Measurements from ENCODE around the gene GFRA4.

GFRA4 gene

DNA sequence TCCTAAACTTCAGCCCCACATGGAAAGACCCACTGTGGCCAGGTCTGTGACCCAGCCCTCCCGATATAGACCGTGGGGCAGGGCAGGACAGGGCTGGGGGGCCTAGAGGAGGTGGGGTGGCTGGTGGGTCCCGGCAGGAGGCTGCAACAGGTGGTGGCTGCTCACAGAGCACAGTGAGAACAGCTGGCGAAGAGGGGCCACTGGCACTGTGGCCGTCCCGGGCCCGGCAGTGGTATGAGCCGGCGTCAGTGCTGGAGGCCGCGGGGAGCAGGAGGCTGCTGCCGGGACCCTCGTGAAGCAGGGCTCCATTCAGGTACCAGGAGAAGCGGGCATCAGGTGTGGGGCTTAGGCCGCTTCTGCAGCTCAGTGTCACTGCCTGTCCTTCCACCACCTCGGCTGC is 35.8 kb upstream of the GFRA4 start:
- no peak overlapping the region for H3K4me2 ChIP-seq (ENCODE audit: low read length)
- H3K4me3 ChIP-seq (ENCODE audit: low read depth, low read length), result no peak overlapping the region
- no peaks in the 10 kb centered on the region for H3K27me3 ChIP-seq (ENCODE audit: control insufficient read depth, insufficient read depth, low read length)
- H3K9me3 ChIP-seq (ENCODE audit: control insufficient read depth, low read length), result no peaks in the 10 kb centered on the region
- H2AFZ ChIP-seq, result no peak overlapping the region
- H3K36me3 ChIP-seq (ENCODE audit: control insufficient read depth, insufficient read depth, low read length), result no peaks in the 10 kb centered on the region
- TF ChIP-seq, protein P1, sequence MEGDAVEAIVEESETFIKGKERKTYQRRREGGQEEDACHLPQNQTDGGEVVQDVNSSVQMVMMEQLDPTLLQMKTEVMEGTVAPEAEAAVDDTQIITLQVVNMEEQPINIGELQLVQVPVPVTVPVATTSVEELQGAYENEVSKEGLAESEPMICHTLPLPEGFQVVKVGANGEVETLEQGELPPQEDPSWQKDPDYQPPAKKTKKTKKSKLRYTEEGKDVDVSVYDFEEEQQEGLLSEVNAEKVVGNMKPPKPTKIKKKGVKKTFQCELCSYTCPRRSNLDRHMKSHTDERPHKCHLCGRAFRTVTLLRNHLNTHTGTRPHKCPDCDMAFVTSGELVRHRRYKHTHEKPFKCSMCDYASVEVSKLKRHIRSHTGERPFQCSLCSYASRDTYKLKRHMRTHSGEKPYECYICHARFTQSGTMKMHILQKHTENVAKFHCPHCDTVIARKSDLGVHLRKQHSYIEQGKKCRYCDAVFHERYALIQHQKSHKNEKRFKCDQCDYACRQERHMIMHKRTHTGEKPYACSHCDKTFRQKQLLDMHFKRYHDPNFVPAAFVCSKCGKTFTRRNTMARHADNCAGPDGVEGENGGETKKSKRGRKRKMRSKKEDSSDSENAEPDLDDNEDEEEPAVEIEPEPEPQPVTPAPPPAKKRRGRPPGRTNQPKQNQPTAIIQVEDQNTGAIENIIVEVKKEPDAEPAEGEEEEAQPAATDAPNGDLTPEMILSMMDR (IDR thresholded peaks at IDR 0.05), result no peak
- H3K79me2 ChIP-seq, result no peaks in the 10 kb centered on the region
- no peak overlapping the region for H3K9ac ChIP-seq
- H3K27ac ChIP-seq, result no peak overlapping the region
- H3K4me1 ChIP-seq, result no peaks in the 10 kb centered on the region

GRCh38 chr20:3698591-3699001 is 35.4 kb upstream of the GFRA4 start:
- no peaks in the 10 kb centered on the region for H3K4me1 ChIP-seq
- H3K27me3 ChIP-seq (ENCODE audit: control insufficient read depth, insufficient read depth, low read length), result no peaks in the 10 kb centered on the region
- H3K36me3 ChIP-seq (ENCODE audit: control insufficient read depth, insufficient read depth, low read length), result no peaks in the 10 kb centered on the region
- H3K9ac ChIP-seq, result no peak overlapping the region
- no peaks in the 10 kb centered on the region for H3K79me2 ChIP-seq
- H3K4me3 ChIP-seq (ENCODE audit: low read depth, low read length), result no peak overlapping the region
- H3K4me2 ChIP-seq (ENCODE audit: low read length), result no peak overlapping the region
- H2AFZ ChIP-seq, result no peak overlapping the region
- H3K27ac ChIP-seq, result no peak overlapping the region
- H3K9me3 ChIP-seq (ENCODE audit: control insufficient read depth, low read length), result no peaks in the 10 kb centered on the region
- TF ChIP-seq, protein P1 (IDR thresholded peaks at IDR 0.05), result no peak

DNA sequence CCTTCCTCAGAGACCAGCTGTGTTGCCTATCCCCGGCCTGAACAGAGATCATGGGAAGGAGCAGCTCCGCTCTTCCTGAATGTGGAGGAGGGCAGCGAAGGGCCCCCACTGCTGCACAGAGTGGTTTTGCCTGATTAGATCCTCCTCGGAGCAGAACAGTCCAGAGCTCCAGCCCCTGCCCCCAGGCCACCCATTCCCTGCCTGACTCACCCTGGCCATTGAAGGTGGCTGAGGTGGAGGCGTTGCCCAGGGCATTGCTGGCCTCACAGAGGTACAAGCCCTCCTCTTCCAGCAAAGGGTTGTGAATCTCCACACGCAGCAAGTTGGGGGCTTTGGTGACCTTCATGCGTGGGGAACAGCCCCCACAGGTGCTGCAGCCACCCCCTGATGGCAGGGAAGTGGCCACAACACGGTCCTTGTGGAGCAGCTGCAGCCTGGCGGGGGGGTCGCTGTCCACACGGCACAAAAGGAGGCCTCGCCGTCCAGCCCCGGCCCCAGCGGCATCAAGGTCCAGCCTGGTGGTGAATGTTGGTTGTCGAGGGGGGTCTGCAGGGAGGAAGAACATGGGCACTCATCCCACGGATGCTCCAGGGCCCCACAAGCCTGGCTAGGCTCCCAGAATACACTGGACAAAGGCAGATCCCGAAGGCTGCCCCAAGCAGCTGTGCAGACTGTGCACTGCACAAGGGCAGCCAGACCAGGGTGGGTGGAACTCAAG is 34.5 kb upstream of the GFRA4 start:
- Histone ChIP-seq H3K27me3 (ENCODE audit: control insufficient read depth, insufficient read depth, low read length) (no peaks in the 10 kb centered on the region), H3K9ac (no peak overlapping the region), H3K4me2 (ENCODE audit: low read length) (no peak overlapping the region), H3K79me2 (no peaks in the 10 kb centered on the region), H3K9me3 (ENCODE audit: control insufficient read depth, low read length) (no peaks in the 10 kb centered on the region), H3K36me3 (ENCODE audit: control insufficient read depth, insufficient read depth, low read length) (no peaks in the 10 kb centered on the region), H3K4me1 (no peaks in the 10 kb centered on the region), H3K4me3 (ENCODE audit: low read depth, low read length) (no peak overlapping the region), H2AFZ (no peak overlapping the region), H3K27ac (no peak overlapping the region)
- TF ChIP-seq, protein P1 (IDR thresholded peaks at IDR 0.05), result no peak

- Histone ChIP-seq H3K79me2 (no peaks in the 10 kb centered on the region), H3K27me3 (ENCODE audit: control insufficient read depth, insufficient read depth, low read length) (no peaks in the 10 kb centered on the region), H3K27ac (no peak overlapping the region), H3K36me3 (ENCODE audit: control insufficient read depth, insufficient read depth, low read length) (no peaks in the 10 kb centered on the region), H3K4me1 (no peaks in the 10 kb centered on the region), H3K9ac (no peak overlapping the region), H3K4me3 (ENCODE audit: low read depth, low read length) (no peak overlapping the region), H3K4me2 (ENCODE audit: low read length) (no peak overlapping the region), H3K9me3 (ENCODE audit: control insufficient read depth, low read length) (no peaks in the 10 kb centered on the region), H2AFZ (no peak overlapping the region)
- TF ChIP-seq, protein P1 (IDR thresholded peaks at IDR 0.05), result no peak
These were observed 33.8 kb upstream of the GFRA4 start for GRCh38 chr20:3696745-3697587.

Data from parathyroid adenoma (tissue), 2 donors.